Thoracic aorta (tissue), 2 donors: Measurements from ENCODE around the gene LYSMD1. TPM values are rescaled to one million over a fixed set of nuclear protein-coding genes. Genes with fewer than 3 reads are reported as not detected.

Source experiments
- ATAC-seq: fragments of 150-250 bp; one replicate; pipeline ENCODE4 v1.8.0; 2017; ENCODE audit warnings: low read depth; ENCODE audit not compliant: insufficient number of reproducible peaks, low FRiP score
- DNase-seq: peaks from one replicate; pipeline ENCODE4 v3.0.0-alpha.2; 2020; ENCODE audit warnings: low spot score
- H3K27ac ChIP-seq, 2 donors: fragments of 200-600 bp; sonication (generic); 1 replicate in 1 of 2; 2 replicates in 1 of 2; pipeline ENCODE4 v1.5.1; 2016; ENCODE audit warnings: mild to moderate bottlenecking in 2 of 2, moderate library complexity in 2 of 2
- H3K27me3 ChIP-seq: fragments of 200-600 bp; sonication (generic); replicated peaks from 2 replicates; pipeline ENCODE4 v1.6.0; 2016; ENCODE audit warnings: mild to moderate bottlenecking; ENCODE audit not compliant: insufficient read depth
- H3K36me3 ChIP-seq: fragments of 200-600 bp; sonication (generic); one replicate; pipeline ENCODE4 v1.5.1; 2016
- H3K4me1 ChIP-seq, 2 donors: fragments of 200-600 bp; sonication (generic); 1 replicate in 1 of 2; 2 replicates in 1 of 2; pipeline versions ENCODE4 v1.5.1 to v1.6.0; 2016; ENCODE audit warnings: low read depth in 2 of 2, mild to moderate bottlenecking in 1 of 2; ENCODE audit not compliant: control insufficient read depth in 1 of 2
- H3K4me3 ChIP-seq: fragments of 200-600 bp; sonication (generic); 2 replicates; pipeline ENCODE4 v1.5.1; 2016; ENCODE audit warnings: mild to moderate bottlenecking
- H3K9me3 ChIP-seq: fragments of 200-600 bp; sonication (generic); 2 replicates; pipeline ENCODE4 v1.5.1; 2016
- CTCF ChIP-seq: fragments of 200-600 bp; sonication (generic); IDR thresholded peaks from one replicate; pipeline ENCODE4 v1.5.1; 2019; ENCODE audit warnings: antibody characterized with exemption
- total RNA-seq, 2 donors: library from RNA; depleted of rRNA; stranded (reverse); fragments of >200 nt; gene quantifications; one replicate each; pipeline versions ENCODE4 v1.1.0 to v1.2.3, GENCODE V29; 2016

Gene LYSMD1
- total RNA-seq, 2 donors from 2014 or later: 5.6 to 8.7 TPM

GRCh38 chr1:151124763-151125403 is 40.8 kb downstream of the LYSMD1 start:
- no peak for TF ChIP-seq CTCF
- no peak overlapping the region for H3K27ac ChIP-seq
- no peaks in the 10 kb centered on the region for H3K36me3 ChIP-seq
- H3K4me3 ChIP-seq: no peak overlapping the region
- DNase-seq (no peak), ATAC-seq (no peak)
- no peaks in the 10 kb centered on the region for H3K4me1 ChIP-seq
- H3K9me3 ChIP-seq: no peaks in the 10 kb centered on the region
- H3K27me3 ChIP-seq: no peaks in the 10 kb centered on the region

GRCh38 chr1:151113877-151114276 is 51.8 kb downstream of the LYSMD1 start:
- ATAC-seq: no peak
- Histone ChIP-seq H3K27ac (no peak overlapping the region), H3K4me3 (no peak overlapping the region), H3K4me1 (no peaks in the 10 kb centered on the region), H3K27me3 (no peaks in the 10 kb centered on the region), H3K36me3 (peaks cover 11% of the 10 kb centered on the region), H3K9me3 (no peaks in the 10 kb centered on the region)
- no peak for TF ChIP-seq CTCF
- DNase-seq: no peak

Other genes starting within 250 kb of the LYSMD1 start
- gene SETDB1, start 239.5 kb downstream of the LYSMD1 start, total RNA-seq: 10 to 100 TPM; 38.9 to 42.7 TPM
- 100 to 1,000 TPM; 102 to 122 TPM for gene CERS2, start 191.1 kb downstream of the LYSMD1 start, total RNA-seq
- not detected for gene ANXA9, start 183.6 kb downstream of the LYSMD1 start, total RNA-seq
- gene MINDY1, start 159.0 kb downstream of the LYSMD1 start, total RNA-seq: 10 to 100 TPM; 16.9 to 28.3 TPM
- 10 to 100 TPM; 16.5 to 21.3 TPM for gene PRUNE1, start 157.5 kb downstream of the LYSMD1 start, total RNA-seq
- 1 to 10 TPM in 1 of 2 donors, under 1 TPM in 1; 0.14 to 2.6 TPM for gene BNIPL, start 129.3 kb downstream of the LYSMD1 start, total RNA-seq
- 1 to 10 TPM; 5.0 to 5.3 TPM for gene C1orf56, start 118.2 kb downstream of the LYSMD1 start, total RNA-seq
- gene CDC42SE1, start 106.3 kb downstream of the LYSMD1 start, total RNA-seq: 100 to 1,000 TPM in 1 of 2 donors, 10 to 100 TPM in 1; 66.2 to 134 TPM
- 1 to 10 TPM; 1.2 to 3.1 TPM for gene MLLT11, start 105.5 kb downstream of the LYSMD1 start, total RNA-seq
- gene GABPB2, start 95.1 kb downstream of the LYSMD1 start, total RNA-seq: 10 to 100 TPM; 24.6 to 33.0 TPM
- 1 to 10 TPM; 6.3 to 6.8 TPM for gene SEMA6C, start 19.3 kb downstream of the LYSMD1 start, total RNA-seq
- 10 to 100 TPM in 1 of 2 donors, 1 to 10 TPM in 1; 3.9 to 14.1 TPM for gene TNFAIP8L2, start 9.3 kb downstream of the LYSMD1 start, total RNA-seq
- gene SCNM1, start 242 bp upstream of the LYSMD1 start, total RNA-seq: 10 to 100 TPM; 19.1 to 27.7 TPM
- gene TMOD4, start 10.1 kb upstream of the LYSMD1 start, total RNA-seq: not detected
- gene VPS72, start 24.3 kb upstream of the LYSMD1 start, total RNA-seq: 10 to 100 TPM; 32.5 to 39.7 TPM
- 10 to 100 TPM; 49.7 to 97.6 TPM for gene PIP5K1A, start 32.6 kb upstream of the LYSMD1 start, total RNA-seq
- gene PSMD4, start 88.8 kb upstream of the LYSMD1 start, total RNA-seq: 10 to 100 TPM; 79.1 to 87.6 TPM
- gene ZNF687, start 116.4 kb upstream of the LYSMD1 start, total RNA-seq: 10 to 100 TPM; 22.7 to 32.2 TPM
- 10 to 100 TPM; 60.1 to 63.1 TPM for gene PI4KB, start 161.5 kb upstream of the LYSMD1 start, total RNA-seq
- 10 to 100 TPM; 49.3 to 51.7 TPM for gene RFX5, start 181.3 kb upstream of the LYSMD1 start, total RNA-seq
- 10 to 100 TPM; 41.8 to 67.6 TPM for gene SELENBP1, start 206.8 kb upstream of the LYSMD1 start, total RNA-seq
- gene PSMB4, start 233.7 kb upstream of the LYSMD1 start, total RNA-seq: 100 to 1,000 TPM; 168 to 209 TPM